SK-N-MC (cell line): Measurements from ENCODE around the gene ACACA.

Experiments
- EZH2 ChIP-seq: fragments of 200-600 bp; sonication (generic); IDR thresholded peaks from one replicate; pipeline ENCODE4 v1.6.1; 2017; ENCODE audit warnings: antibody characterized with exemption
- FOXP2 ChIP-seq: optimal IDR thresholded peaks from 2 replicates; pipeline ENCODE3; 2011; ENCODE audit warnings: mild to moderate bottlenecking, moderate library complexity; ENCODE audit not compliant: insufficient read depth; ENCODE audit errors: extremely low read length, control extremely low read depth
- POLR2AphosphoS5 ChIP-seq: IDR thresholded peaks from 2 replicates; pipeline ENCODE4 v1.6.1; 2012; ENCODE audit warnings: mild to moderate bottlenecking, low read depth, low read length, borderline replicate concordance

- TF ChIP-seq EZH2 (no peak), POLR2AphosphoS5 (no peak), FOXP2 (no peak)
Observed at GRCh38 chr17:37124821-37125173, 281.8 kb downstream of the ACACA start.
